Right ventricle myocardium superior (tissue), 1 donor: Measurements from ENCODE around the gene METTL21C. TPM values are rescaled to one million over a fixed set of nuclear protein-coding genes. Genes with fewer than 3 reads are reported as not detected.

Experiments used
- ATAC-seq: fragments of 200-7000 bp; cut with Tn5 transposase; one replicate; pipeline ENCODE4 v1.9.1; 2020; ENCODE audit warnings: mild to moderate bottlenecking; ENCODE audit not compliant: poor library complexity
- DNase-seq: peaks from one replicate; pipeline ENCODE4 v3.0.0-alpha.2; 2020
- intact Hi-C: fragments of 100-400 bp; cut with DNase I; formaldehyde crosslinking; loops from one replicate; pipeline ENCODE4 v1.11.2; 2022
- total RNA-seq: library from RNA; stranded (reverse); fragmentation: NEBNext Ultra II Directional; extraction: Animal tissue kit (Norgen Biotek cat#: 25700); gene quantifications from one replicate; pipeline ENCODE4 v1.2.1, GENCODE V29; 2021
- donor health status: DM: no; HTN: yes; CAD: no; lungs with severe emphysema.

METTL21C gene
- total RNA-seq, 1 donor from 2014 or later: not detected

- intact Hi-C loops: no loop called here
- DNase-seq: no peak
Measured at GRCh38 chr13:102700088-102701031, 5.5 kb upstream of the METTL21C start.

GRCh38 chr13:102699504-102699903, 4.7 kb upstream of the METTL21C start:
- ATAC-seq (no peak), DNase-seq (no peak)
- intact Hi-C loops: no loop called here

More at GRCh38 chr13:102700088-102701031, 5.5 kb upstream of the METTL21C start:
- peak; percentile 64 for ATAC-seq

GRCh38 chr13:102698649-102698980, 3.8 kb upstream of the METTL21C start:
- intact Hi-C loops: no loop called here
- ATAC-seq (no peak), DNase-seq (no peak)

- DNase-seq: no peak
- intact Hi-C loops: no loop called here
Measured at GRCh38 chr13:102697929-102698648, 3.2 kb upstream of the METTL21C start.

GRCh38 chr13:102697264-102697663, 2.4 kb upstream of the METTL21C start:
- ATAC-seq (no peak), DNase-seq (no peak)
- intact Hi-C loops: no loop called here

More at GRCh38 chr13:102697929-102698648, 3.2 kb upstream of the METTL21C start:
- no peak for ATAC-seq

- intact Hi-C loops: no loop called here
Measured at GRCh38 chr13:102696465-102696864, 1.6 kb upstream of the METTL21C start.

GRCh38 chr13:102693776-102694175, 1.1 kb downstream of the METTL21C start:
- intact Hi-C loops: no loop called here
- ATAC-seq (no peak), DNase-seq (no peak)

More at GRCh38 chr13:102696465-102696864, 1.6 kb upstream of the METTL21C start:
- ATAC-seq: no peak
- DNase-seq: no peak

- no peak for DNase-seq
- intact Hi-C loops: no loop called here
- no peak for ATAC-seq
Measured at GRCh38 chr13:102693250-102693649, 1.6 kb downstream of the METTL21C start.

- DNase-seq (no peak), ATAC-seq (no peak)
- intact Hi-C loops: no loop called here
Measured at GRCh38 chr13:102692491-102692826, 2.4 kb downstream of the METTL21C start.

GRCh38 chr13:102690883-102691282, 4.0 kb downstream of the METTL21C start:
- no peak for DNase-seq
- intact Hi-C loops: no loop called here
- ATAC-seq: no peak

- intact Hi-C loops: no loop called here
- DNase-seq (no peak), ATAC-seq (no peak)
Measured at GRCh38 chr13:102688306-102688973, 6.4 kb downstream of the METTL21C start.

- DNase-seq (no peak), ATAC-seq (no peak)
- intact Hi-C loops: no loop called here
Measured at GRCh38 chr13:102687520-102687919, 7.3 kb downstream of the METTL21C start.

GRCh38 chr13:102686024-102686423, 8.8 kb downstream of the METTL21C start:
- intact Hi-C loops: no loop called here
- ATAC-seq (no peak), DNase-seq (no peak)

- DNase-seq: no peak
- intact Hi-C loops: no loop called here
- ATAC-seq: no peak
Measured at GRCh38 chr13:102683637-102684036, 11.2 kb downstream of the METTL21C start.

GRCh38 chr13:102682727-102683126, 12.1 kb downstream of the METTL21C start:
- ATAC-seq: no peak
- intact Hi-C loops: no loop called here
- DNase-seq: no peak

- ATAC-seq (no peak), DNase-seq (no peak)
- intact Hi-C loops: no loop called here
Measured at GRCh38 chr13:102682211-102682610, 12.6 kb downstream of the METTL21C start.

GRCh38 chr13:102680842-102681740, 13.8 kb downstream of the METTL21C start:
- DNase-seq (no peak), ATAC-seq (no peak)
- intact Hi-C loops: no loop called here

- peak; percentile 15 for ATAC-seq
- intact Hi-C loops: no loop called here
- DNase-seq: no peak
Measured at GRCh38 chr13:102680133-102680717, 14.6 kb downstream of the METTL21C start.
